SK-N-SH (cell line): Measurements from ENCODE around the gene EXOC2. TPM values are rescaled to one million over a fixed set of nuclear protein-coding genes. Genes with fewer than 3 reads are reported as not detected.

ENCODE experiments used
- CTCF ChIA-PET: fragments of 300-600, 350-600 bp; formaldehyde crosslinking; extraction: SDS; loops from one replicate; lab custom pipeline; 2021; lab: Yijun Ruan, JAX
- POLR2A ChIA-PET: fragments of 350-600 bp; sonication (Branson Sonifier 250); formaldehyde crosslinking; extraction: SDS; loops from one replicate; lab custom pipeline; 2020; ENCODE audit warnings: antibody characterized with exemption, inconsistent platforms; lab: Yijun Ruan, JAX
- DNase-seq: peaks from one replicate; pipeline ENCODE4 v3.0.0; 2012
- H2AFZ ChIP-seq: fragments of 200-600 bp; sonication (generic); 2 replicates; pipeline ENCODE4 v1.8.1; 2016; ENCODE audit warnings: antibody characterized with exemption, mild to moderate bottlenecking, low read depth
- H3F3A ChIP-seq: fragments of 200-600 bp; sonication (generic); replicated peaks from 2 replicates; pipeline ENCODE3; 2016; ENCODE audit warnings: antibody characterized with exemption, mild to moderate bottlenecking; ENCODE audit not compliant: insufficient read depth
- H3K27ac ChIP-seq, 2 experiments: fragments of 200-500 bp in 1 of 2; fragments of 200-600 bp in 1 of 2; sonication (Bioruptor generic) in 1 of 2; sonication (generic), shearing (Covaris generic) in 1 of 2; 2 replicates each; pipeline versions ENCODE4 v1.5.1 to v1.6.1; 2014 to 2016; ENCODE audit warnings: low read depth in 2 of 2, inconsistent platforms in 1 of 2, low read length in 1 of 2, mild to moderate bottlenecking in 1 of 2, mixed read lengths in 1 of 2
- H3K27me3 ChIP-seq: fragments of 200-600 bp; sonication (generic), shearing (Covaris generic); 2 replicates; pipeline ENCODE4 v1.6.1; 2016; ENCODE audit warnings: mixed run types; ENCODE audit not compliant: insufficient read depth
- H3K36me3 ChIP-seq, 2 experiments: fragments of 200-500 bp in 1 of 2; fragments of 200-600 bp in 1 of 2; sonication (Bioruptor generic) in 1 of 2; sonication (generic) in 1 of 2; replicated peaks in 1 of 2; 2 replicates each; pipeline versions ENCODE3 to v1.5.1; 2014 to 2016; ENCODE audit warnings: low read length in 1 of 2, mild to moderate bottlenecking in 1 of 2; ENCODE audit not compliant: insufficient read depth in 2 of 2, control insufficient read depth in 1 of 2
- H3K4me1 ChIP-seq, 2 experiments: fragments of 200-500 bp in 1 of 2; fragments of 200-600 bp in 1 of 2; sonication (Bioruptor generic) in 1 of 2; sonication (generic), shearing (Covaris generic) in 1 of 2; 2 replicates each; pipeline versions ENCODE4 v1.5.1 to v1.6.1; 2014 to 2016; ENCODE audit warnings: low read depth in 1 of 2, low read length in 1 of 2, mixed run types in 1 of 2; ENCODE audit not compliant: insufficient read depth in 2 of 2, control insufficient read depth in 1 of 2
- H3K4me2 ChIP-seq: fragments of 200-600 bp; sonication (generic), shearing (Covaris generic); 2 replicates; pipeline ENCODE4 v1.6.1; 2017; ENCODE audit warnings: mixed run types
- H3K4me3 ChIP-seq, 2 experiments: fragments of 200-500 bp in 1 of 2; fragments of 200-600 bp in 1 of 2; sonication (Bioruptor generic) in 1 of 2; sonication (generic), shearing (Covaris generic) in 1 of 2; 2 replicates each; pipeline versions ENCODE4 v1.5.1 to v1.8.1; 2014 to 2016; ENCODE audit warnings: low read depth in 2 of 2, inconsistent platforms in 1 of 2, low read length in 1 of 2, mild to moderate bottlenecking in 1 of 2, mixed read lengths in 1 of 2, moderate library complexity in 1 of 2
- H3K79me2 ChIP-seq: fragments of 200-600 bp; sonication (generic); 2 replicates; pipeline ENCODE4 v1.8.1; 2017; ENCODE audit warnings: mild to moderate bottlenecking; ENCODE audit not compliant: insufficient read depth
- H3K9ac ChIP-seq: fragments of 200-600 bp; sonication (generic); 2 replicates; pipeline ENCODE4 v1.6.1; 2017; ENCODE audit warnings: mixed run types
- H3K9me2 ChIP-seq: fragments of 200-600 bp; sonication (generic); 2 replicates; pipeline ENCODE4 v1.6.1; 2017; ENCODE audit warnings: mixed run types
- H3K9me3 ChIP-seq: fragments of 200-600 bp; sonication (generic); 2 replicates; pipeline ENCODE4 v1.6.1; 2017; ENCODE audit warnings: mixed run types, mild to moderate bottlenecking, moderate library complexity
- H4K20me1 ChIP-seq: fragments of 200-600 bp; sonication (generic); 2 replicates; pipeline ENCODE4 v1.6.1; 2017; ENCODE audit warnings: mild to moderate bottlenecking, mixed run types; ENCODE audit not compliant: insufficient read depth
- CTCF ChIP-seq: fragments of 200-600 bp; sonication (generic); IDR thresholded peaks from 2 replicates; pipeline ENCODE4 v1.6.1; 2017; ENCODE audit warnings: antibody characterized with exemption, mild to moderate bottlenecking, moderate library complexity
- ELF1 ChIP-seq: IDR thresholded peaks from 2 replicates; pipeline ENCODE4 v1.4.0; 2012
- EZH2phosphoT487 ChIP-seq: fragments of 200-600 bp; sonication (generic); IDR thresholded peaks from 2 replicates; pipeline ENCODE4 v1.6.1; 2017; ENCODE audit warnings: low read depth, mixed run types, mild to moderate bottlenecking, antibody characterized with exemption, moderate library complexity, borderline replicate concordance
- FOSL2 ChIP-seq: IDR thresholded peaks from 2 replicates; pipeline ENCODE4 v1.4.0; 2012; ENCODE audit warnings: low read depth, mild to moderate bottlenecking, moderate library complexity, borderline replicate concordance
- FOXJ3 ChIP-seq: sonication (generic); formaldehyde crosslinking; IDR thresholded peaks from 2 replicates; pipeline ENCODE4 v1.5.1; 2020; ENCODE audit warnings: mild to moderate bottlenecking, missing genetic modification reagents
- GABPA ChIP-seq: IDR thresholded peaks from 2 replicates; pipeline ENCODE4 v1.4.0; 2012; ENCODE audit warnings: low read depth, mild to moderate bottlenecking
- GATA2 ChIP-seq: sonication (generic); formaldehyde crosslinking; IDR thresholded peaks from 2 replicates; pipeline ENCODE4 v1.5.0; 2020; ENCODE audit warnings: mild to moderate bottlenecking, missing genetic modification reagents
- IRF3 ChIP-seq: fragments of 150-350 bp; IDR thresholded peaks from 2 replicates; pipeline ENCODE4 v1.6.1; 2016; ENCODE audit warnings: mild to moderate bottlenecking, low read depth, low read length
- MAX ChIP-seq: IDR thresholded peaks from 2 replicates; pipeline ENCODE4 v1.4.0; 2012; ENCODE audit warnings: low read depth
- NFIC ChIP-seq: IDR thresholded peaks from 2 replicates; pipeline ENCODE4 v1.4.0; 2012; ENCODE audit warnings: borderline replicate concordance
- RAD21 ChIP-seq: IDR thresholded peaks from 2 replicates; pipeline ENCODE4 v1.6.1; 2012; ENCODE audit warnings: mild to moderate bottlenecking, low read length
- REST ChIP-seq: IDR thresholded peaks from 2 replicates; pipeline ENCODE4 v1.6.1; 2012; ENCODE audit warnings: mild to moderate bottlenecking, low read depth, low read length, moderate library complexity
- RFX5 ChIP-seq: IDR thresholded peaks from 2 replicates; pipeline ENCODE4 v1.6.1; 2012; ENCODE audit warnings: mild to moderate bottlenecking, improper control_type of control experiment, low read length
- SMC3 ChIP-seq: IDR thresholded peaks from 2 replicates; pipeline ENCODE4 v1.6.1; 2012; ENCODE audit warnings: low read depth, low read length, improper control_type of control experiment
- TEAD4 ChIP-seq: IDR thresholded peaks from 2 replicates; pipeline ENCODE4 v1.4.0; 2012; ENCODE audit warnings: mild to moderate bottlenecking, borderline replicate concordance; ENCODE audit not compliant: insufficient read depth
- USF2 ChIP-seq: fragments of 150-350 bp; IDR thresholded peaks from 2 replicates; pipeline ENCODE4 v1.6.1; 2017; ENCODE audit warnings: antibody characterized with exemption, low read length, low read depth, borderline replicate concordance
- YY1 ChIP-seq: IDR thresholded peaks from 2 replicates; pipeline ENCODE4 v1.4.0; 2012; ENCODE audit warnings: low read depth, mild to moderate bottlenecking
- ZBTB33 ChIP-seq: IDR thresholded peaks from 2 replicates; pipeline ENCODE4 v1.4.0; 2012; ENCODE audit warnings: low read depth, borderline replicate concordance
- WGBS: methylation state at CpG from one replicate; pipeline ENCODE4 v1.1.6; 2017; ENCODE audit warnings: low lambda C conversion rate; 5-methylcytosine and 5-hydroxymethylcytosine counted together
- polyA plus RNA-seq, 3 experiments: library from polyadenylated mRNA; depleted of rRNA; stranded (reverse); fragments of >200 nt; gene quantifications; 2 replicates each; pipeline ENCODE4 v1.2.3, GENCODE V29; 2012

The EXOC2 gene
- polyA plus RNA-seq, 1 of the 3 experiments (the other 2 are of a cell fraction) = 10.6 TPM

- Histone ChIP-seq H3K9me3 (no peaks in the 10 kb centered on the region), H3K36me3 (peaks cover 14 to 18% of the 10 kb centered on the region in 2 experiments), H3K27me3 (no peaks in the 10 kb centered on the region), H3K4me2 (no peak overlapping the region), H3K4me1 (no peaks in the 10 kb centered on the region; a peak in 1 of 4 replicates), H3K27ac (no peak overlapping the region)
- no peak for DNase-seq
- POLR2A ChIA-PET = no interaction called here
- CTCF ChIA-PET = interaction anchor here (0.6 kb wide), 1 partner anchor 257 kb away, joined by 3 read pairs; no protein-coding TSS in a partner anchor
- TF ChIP-seq SMC3 (no peak), EZH2phosphoT487 (no peak), ZBTB33 (no peak), RFX5 (no peak), RAD21 (peak; percentile 7; the same call in 1 of the 2 replicates)
- TF ChIP-seq, all 33 proteins: peak for 1
- Histone ChIP-seq H3K9me2 (no peaks in the 10 kb centered on the region), H2AFZ (no peak overlapping the region), H3K79me2 (no peaks in the 10 kb centered on the region), H3K9ac (no peak overlapping the region), H3K4me3 (no peak overlapping the region), H4K20me1 (no peaks in the 10 kb centered on the region), H3F3A (peaks cover 3% of the 10 kb centered on the region)
- WGBS = 89% methylated on average over 6 of the region's 6 CpGs
Observed at GRCh38 chr6:524803-525202, 168.1 kb downstream of the EXOC2 start.

GRCh38 chr6:520820-521219, 172.1 kb downstream of the EXOC2 start:
- Histone ChIP-seq H3K4me1 (no peaks in the 10 kb centered on the region; a peak in 1 of 4 replicates), H4K20me1 (no peaks in the 10 kb centered on the region), H3F3A (peaks cover 10% of the 10 kb centered on the region), H3K79me2 (no peaks in the 10 kb centered on the region), H3K9me2 (no peaks in the 10 kb centered on the region), H3K9me3 (no peaks in the 10 kb centered on the region), H3K4me2 (no peak overlapping the region), H3K4me3 (no peak overlapping the region), H3K9ac (no peak overlapping the region), H2AFZ (no peak overlapping the region), H3K27ac (no peak overlapping the region), H3K36me3 (peaks cover 13 to 18% of the 10 kb centered on the region in 2 experiments), H3K27me3 (no peaks in the 10 kb centered on the region)
- ChIA-PET POLR2A (no interaction called here), CTCF (no interaction called here)
- 92% methylated on average over 31 of the region's 31 CpGs for WGBS
- DNase-seq = no peak
- TF ChIP-seq EZH2phosphoT487 = no peak
- TF ChIP-seq REST = no peak
- no peak for TF ChIP-seq CTCF
- no peak for TF ChIP-seq GATA2 (CRISPR knock-in tag)
- no peak for TF ChIP-seq TEAD4
- TF ChIP-seq GABPA = no peak
- no peak for TF ChIP-seq YY1
- no peak for TF ChIP-seq FOSL2
- no peak for TF ChIP-seq FOXJ3 (CRISPR knock-in tag)
- no peak for TF ChIP-seq NFIC
- no peak for TF ChIP-seq IRF3
- no peak for TF ChIP-seq SMC3
- no peak for TF ChIP-seq MAX
- no peak for TF ChIP-seq ELF1
- TF ChIP-seq USF2 = no peak
